ENCODE results near the gene MAN1C1. TPM values are rescaled to one million over a fixed set of nuclear protein-coding genes. Genes with fewer than 3 reads are reported as not detected.
A peak's percentile ranks its signal among the peaks of the same experiment; 100 is the strongest.

Gene MAN1C1
- total and polyA plus RNA-seq, 9 of the 15 experiments (the other 6 are each of a cell fraction or from before 2014, with no cell fraction given) = 0.04 to 0.44 (median 0.10) TPM; not detected in 3

GRCh38 chr1:25810341-25811299 lies 194.0 kb downstream of the MAN1C1 start (continued):
- TF ChIP-seq REST (IDR thresholded peaks at IDR 0.05; ENCODE audit: borderline replicate concordance) (peak; percentile 83), REST (CRISPR knock-in tag; IDR thresholded peaks at IDR 0.05; ENCODE audit: low read depth) (no peak; the same call in 1 of the 2 replicates), CTCF (IDR thresholded peaks at IDR 0.05 in 2 of 3, conservative IDR thresholded peaks at IDR 0.05 in 1 of 3; ENCODE audit: insufficient read depth in 2 of 3, low read depth in 1 of 3, low read length in 3 of 3) (peak; percentile 95 to 97 (median 96)), ZBTB1 (CRISPR knock-in tag; IDR thresholded peaks at IDR 0.05; ENCODE audit: borderline replicate concordance, low read depth) (peak; percentile 70; the same call in 1 of the 2 replicates), GABPB1 (CRISPR knock-in tag; IDR thresholded peaks at IDR 0.05) (peak; percentile 77), CXXC5 (CRISPR knock-in tag; IDR thresholded peaks at IDR 0.05) (0 out of 2 replicates have a peak, but pooled peaks have one; percentile 18), PHF20 (IDR thresholded peaks at IDR 0.05; ENCODE audit: partially characterized antibody) (no peak), ZBTB9 (CRISPR knock-in tag; IDR thresholded peaks at IDR 0.05) (peak; percentile 52; the same call in 1 of the 2 replicates), CBX5 (IDR thresholded peaks at IDR 0.05; ENCODE audit: borderline replicate concordance, low read depth) (peak; percentile 22; the same call in 1 of the 2 replicates), TARDBP (IDR thresholded peaks at IDR 0.05) (peak; percentile 80), XRCC5 (IDR thresholded peaks at IDR 0.05; ENCODE audit: low read depth, low read length) (no peak), ID3 (CRISPR knock-in tag; IDR thresholded peaks at IDR 0.05) (no peak), ID3 (tag; IDR thresholded peaks at IDR 0.05) (peak; percentile 54; the same call in 1 of the 2 replicates), RB1 (IDR thresholded peaks at IDR 0.05; ENCODE audit: low read depth) (peak; percentile 82; the same call in 1 of the 2 replicates)
